HL-60/S4 (cell line): Measurements from ENCODE around the gene RAB18.
"Not testable (repeated sequence)": the region's sequence is repeated elsewhere in the genome, so short reads cannot be mapped to it uniquely, and the experiment has no call there.

ENCODE experiments used
- in situ Hi-C: fragments of 300-500 bp; cut with MboI; formaldehyde crosslinking; loops from 2 replicates; pipeline ENCODE4 v1.14.3; 2022; ENCODE audit warnings: low sequenced_read_pairs

Gene RAB18

GRCh38 chr10:27504007-27504807, at the start of gene RAB18:
TSS of gene RAB18 (plus strand) at chr10:27504304. CDS start at chr10:27504370, 66 bp downstream.
- in situ Hi-C loops = no loop called here

- in situ Hi-C loops = no loop called here
Observed at GRCh38 chr10:27454837-27455236, 49.3 kb upstream of the RAB18 start.

DNA sequence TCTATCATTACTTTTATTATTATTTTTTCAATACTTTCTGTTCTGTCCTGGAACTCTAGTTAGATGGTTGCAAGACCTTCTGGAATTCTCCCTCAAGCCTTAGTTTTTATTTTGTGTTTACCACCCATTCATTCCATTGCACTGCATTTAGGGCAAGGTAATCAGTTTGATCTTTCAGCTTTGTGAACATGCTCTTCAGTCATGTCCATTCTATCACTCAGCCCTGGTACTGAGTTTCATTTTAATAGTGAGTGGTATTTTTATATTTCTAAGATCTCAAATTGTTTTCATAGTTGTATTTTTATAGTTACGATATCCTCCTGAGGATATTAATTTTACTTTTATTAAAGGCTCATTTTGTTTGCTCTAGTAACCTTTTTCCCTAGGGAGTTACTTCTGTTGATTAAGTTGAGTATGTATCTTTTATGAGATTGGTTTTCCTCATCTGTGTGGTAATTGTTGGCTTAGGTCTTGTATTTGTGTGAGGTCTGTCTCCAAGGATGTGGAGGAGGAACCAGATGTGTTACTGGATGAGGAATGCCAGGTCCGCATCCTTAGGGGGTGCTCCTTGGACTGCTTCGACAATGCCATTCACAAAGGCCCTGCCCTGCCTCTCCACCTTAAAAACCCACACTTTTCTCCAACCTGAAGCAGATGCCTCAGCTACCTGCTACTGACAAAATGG, 46.7 kb upstream of the RAB18 start:
- in situ Hi-C loops = no loop called here

DNA sequence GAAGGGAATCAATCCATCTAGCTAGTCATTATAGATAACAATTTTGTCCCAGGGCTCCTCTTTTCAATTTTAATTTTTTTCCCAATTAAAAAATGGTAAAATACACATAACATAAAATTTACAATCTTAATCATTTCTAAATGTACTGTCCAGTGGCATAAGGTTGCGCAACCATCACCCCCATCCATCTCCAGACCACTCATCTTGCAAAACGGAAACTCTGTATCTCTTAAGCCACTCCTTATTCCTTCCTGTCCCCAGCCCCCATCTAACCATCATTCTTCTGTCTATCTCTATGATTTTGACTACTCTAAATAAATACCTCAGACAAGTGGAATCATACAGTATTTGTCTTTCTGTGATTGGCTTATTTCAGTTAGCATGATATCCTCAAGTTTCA, 46.1 kb upstream of the RAB18 start:
- in situ Hi-C loops = no loop called here

GRCh38 chr10:27461312-27461711, 42.8 kb upstream of the RAB18 start:
- in situ Hi-C loops = no loop called here

- in situ Hi-C loops = no loop called here
Observed at GRCh38 chr10:27463961-27464360, 40.1 kb upstream of the RAB18 start.

- in situ Hi-C loops = no loop called here
Observed at GRCh38 chr10:27464993-27465392, 39.1 kb upstream of the RAB18 start.

- in situ Hi-C loops = not testable (repeated sequence)
Observed at GRCh38 chr10:27465596-27465995, 38.5 kb upstream of the RAB18 start.

DNA sequence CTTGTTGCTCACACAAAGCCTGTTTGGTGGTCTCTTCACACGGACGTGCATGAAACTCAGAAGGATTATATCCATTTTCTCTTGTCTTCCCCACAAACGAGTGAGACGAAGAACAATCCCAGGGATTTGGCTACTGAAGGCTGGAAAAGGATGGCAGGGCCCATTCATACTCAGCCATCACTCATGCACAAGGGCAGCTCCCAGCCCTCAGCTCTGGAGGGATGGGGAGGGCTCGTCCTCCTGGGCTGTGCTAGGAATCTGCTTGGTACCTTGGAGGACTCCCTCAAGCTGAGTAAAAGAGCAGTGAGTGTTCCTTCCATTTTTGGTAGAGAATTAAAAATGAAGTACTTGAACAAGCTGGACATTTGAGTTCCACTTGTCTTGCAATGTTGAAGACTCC, 33.2 kb upstream of the RAB18 start:
- in situ Hi-C loops = no loop called here

DNA sequence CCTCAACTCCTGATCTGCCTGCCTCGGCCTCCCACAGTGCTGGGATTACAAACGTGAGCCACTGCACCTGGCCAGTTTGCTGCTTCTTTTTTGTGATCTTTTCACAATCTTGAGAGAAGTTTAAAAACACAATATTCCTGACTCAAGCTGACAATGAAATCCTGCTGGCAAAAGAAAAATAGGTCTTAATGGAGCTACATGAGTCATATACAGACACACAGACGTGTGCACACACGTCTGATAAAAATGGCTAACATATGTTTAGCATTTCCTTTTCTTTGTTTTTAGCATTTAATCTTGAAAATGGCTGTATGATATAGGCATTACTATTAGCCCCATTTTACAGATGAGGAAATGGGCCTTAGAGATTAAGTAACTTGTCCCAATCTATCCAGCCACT, 29.4 kb upstream of the RAB18 start:
- in situ Hi-C loops = no loop called here

- in situ Hi-C loops = no loop called here
Observed at GRCh38 chr10:27479016-27479415, 25.1 kb upstream of the RAB18 start.

- in situ Hi-C loops = no loop called here
Observed at GRCh38 chr10:27481486-27481885, 22.6 kb upstream of the RAB18 start.

DNA sequence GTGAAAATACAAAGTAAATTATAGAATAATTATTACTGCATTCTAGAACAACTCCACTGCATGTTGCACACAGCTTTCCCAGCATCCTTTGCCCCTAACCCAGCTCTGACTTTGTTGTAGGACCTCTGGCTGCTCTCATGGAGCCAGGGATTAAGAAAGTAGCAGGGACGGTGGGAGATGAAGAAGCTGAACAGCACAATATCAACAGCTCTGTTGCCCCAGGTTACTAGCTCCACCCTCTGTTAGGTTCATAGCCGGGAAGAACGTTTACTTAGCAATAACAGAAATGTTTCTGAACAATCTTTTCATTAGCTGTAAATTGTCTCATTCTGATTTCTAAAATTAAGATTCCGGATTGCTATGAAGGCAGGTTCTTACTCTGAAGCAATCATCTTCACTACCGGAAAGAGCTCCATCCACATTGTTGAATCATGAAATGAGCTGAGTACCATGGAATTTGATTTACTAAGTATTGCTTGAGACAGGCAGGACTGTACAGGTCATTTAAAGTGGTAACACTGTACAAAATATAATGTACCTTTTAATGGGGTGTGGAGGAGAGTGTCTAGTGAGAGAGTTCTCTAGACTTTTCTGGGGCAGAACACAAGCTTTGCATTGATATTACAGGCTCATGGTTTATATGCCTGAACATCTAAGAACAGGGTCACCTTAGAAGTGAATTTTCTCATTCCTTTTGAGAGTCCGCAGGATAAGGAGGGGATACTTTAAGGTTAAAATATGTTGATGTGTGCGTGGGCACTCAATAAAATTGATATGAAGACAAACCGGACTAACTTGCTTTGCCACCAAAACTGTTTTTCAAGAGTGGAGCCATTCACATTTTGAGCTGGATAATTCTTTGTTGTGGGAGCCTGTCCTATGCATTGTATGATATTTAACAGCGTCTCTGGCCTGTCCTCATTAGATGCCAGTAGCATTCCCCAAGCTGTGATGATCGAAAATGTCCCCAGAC, 20.8 kb upstream of the RAB18 start:
- in situ Hi-C loops = no loop called here

GRCh38 chr10:27485368-27485767, 18.7 kb upstream of the RAB18 start:
- in situ Hi-C loops = no loop called here

- in situ Hi-C loops = no loop called here
Observed at GRCh38 chr10:27485986-27486385, 18.1 kb upstream of the RAB18 start.

DNA sequence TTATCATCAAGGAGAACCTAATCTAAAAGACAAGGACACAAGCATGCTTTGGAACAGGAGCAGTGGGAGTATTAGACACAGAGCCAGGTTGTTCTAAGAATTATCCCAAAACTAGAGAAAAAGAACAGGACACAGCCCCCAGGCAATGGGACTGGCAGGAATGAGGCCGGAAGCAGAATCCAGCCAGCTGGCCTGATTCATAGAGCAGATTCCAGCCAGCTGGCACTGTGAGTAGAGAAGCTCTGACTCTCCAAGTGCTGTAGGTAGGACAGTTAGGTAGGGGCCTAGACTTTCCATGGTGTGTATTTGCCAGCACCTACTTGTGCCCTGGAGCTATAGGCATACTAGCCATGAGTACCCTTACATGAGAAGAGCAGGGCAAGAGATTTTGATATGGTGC, 13.3 kb upstream of the RAB18 start:
- in situ Hi-C loops = no loop called here

DNA sequence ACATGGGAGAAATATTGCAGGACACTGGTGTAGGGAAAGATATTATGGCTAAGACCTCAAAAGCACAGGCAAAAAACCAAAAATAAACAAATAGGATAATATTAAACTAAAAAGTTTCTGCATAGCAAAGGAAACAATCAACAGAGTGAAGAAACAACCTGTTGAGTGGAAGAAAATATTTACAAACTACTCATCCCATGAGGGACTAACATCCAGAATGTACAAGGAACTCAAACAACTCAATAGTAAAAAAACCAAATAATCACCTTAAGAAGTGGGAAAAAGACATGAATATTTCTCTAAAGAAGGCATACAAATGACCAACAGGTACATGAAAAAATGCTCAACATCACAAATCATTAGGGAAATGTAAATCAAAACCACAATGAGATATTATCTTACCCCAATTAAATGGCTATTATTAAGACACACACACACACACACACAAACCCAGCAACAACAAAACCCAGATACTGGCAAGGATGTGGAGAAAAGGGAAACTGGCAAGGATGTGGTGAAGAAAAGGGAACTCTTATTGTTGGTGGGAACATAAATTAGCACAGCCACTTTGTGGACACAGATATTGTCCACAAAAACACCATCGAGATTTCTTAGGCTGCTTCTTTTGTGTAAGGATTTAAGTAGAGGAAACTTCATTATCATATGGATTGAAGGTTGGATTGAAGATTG, 9.8 kb upstream of the RAB18 start:
- in situ Hi-C loops = no loop called here

DNA sequence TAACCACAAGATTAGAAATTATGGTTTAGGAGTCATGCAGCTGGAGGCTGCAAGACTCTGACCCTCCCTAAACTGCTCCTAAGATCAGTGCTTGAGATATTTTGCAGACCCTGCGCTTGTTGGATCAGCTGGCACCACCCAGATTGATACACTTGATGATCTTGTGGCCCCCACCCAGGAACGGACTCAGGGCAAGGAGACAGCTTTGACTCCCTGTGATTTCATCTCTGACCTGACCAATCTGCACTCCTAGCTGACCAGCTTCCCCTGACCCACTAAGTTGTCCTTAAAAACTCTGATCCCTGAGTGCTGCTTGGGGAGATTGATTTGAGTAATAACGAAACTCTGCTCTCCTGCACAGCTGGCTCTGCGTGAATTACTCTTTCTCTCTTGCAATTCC, 8.0 kb upstream of the RAB18 start:
- in situ Hi-C loops = no loop called here

- in situ Hi-C loops = no loop called here
Observed at GRCh38 chr10:27500096-27500495, 4.0 kb upstream of the RAB18 start.

DNA sequence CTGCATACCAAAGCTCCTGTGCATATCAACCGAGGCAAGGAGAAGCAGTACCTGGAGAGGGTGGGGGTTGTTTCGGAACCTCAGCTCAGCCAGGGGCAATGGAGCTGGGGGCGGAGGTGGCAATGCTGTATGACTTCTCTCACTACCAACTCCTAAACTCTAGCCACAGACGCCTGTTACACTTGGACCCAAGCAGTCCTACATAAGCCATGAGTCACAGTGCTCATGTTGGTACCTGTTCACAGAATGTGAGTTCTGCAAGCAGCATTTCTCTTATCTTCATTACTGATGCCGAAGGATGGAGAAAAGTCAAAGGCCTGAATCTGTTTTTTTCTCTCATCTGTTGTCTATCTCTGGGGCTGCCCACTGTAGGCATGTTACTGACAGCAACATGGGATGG, 3.2 kb upstream of the RAB18 start:
- in situ Hi-C loops = no loop called here
